PC-9 (cell line): Measurements from ENCODE around the gene ECE2. TPM values are rescaled to one million over a fixed set of nuclear protein-coding genes. Genes with fewer than 3 reads are reported as not detected.

Experiments
- BruUV-seq: library from RNA; stranded (reverse); fragments of 400-500 nt; replicated peaks from 2 replicates; lab custom pipeline; 2021; lab: Mats Ljungman, UMichigan
- CTCF ChIA-PET: fragments of 300-600 bp; sonication (Branson Sonifier 250); formaldehyde crosslinking; loops from one replicate; lab custom pipeline; 2022; ENCODE audit warnings: antibody characterized with exemption; lab: Charles Lee
- POLR2A ChIA-PET: fragments of 300-600 bp; sonication (Branson Sonifier 250); formaldehyde crosslinking; loops from one replicate; lab custom pipeline; 2022; ENCODE audit warnings: antibody characterized with exemption; ENCODE audit not compliant: unreplicated experiment; lab: Charles Lee
- DNase-seq, 2 experiments: peaks; one replicate each; pipeline versions ENCODE4 v3.0.0 to v3.0.0-alpha.2; 2015 to 2022; ENCODE audit warnings: mixed read lengths in 1 of 2
- H2AFZ ChIP-seq: fragments of 200-600 bp; sonication (generic); 2 replicates; pipeline ENCODE4 v1.8.1; 2017; ENCODE audit warnings: antibody characterized with exemption
- H3F3A ChIP-seq: fragments of 200-600 bp; sonication (generic); 2 replicates; pipeline ENCODE4 v1.8.1; 2017; ENCODE audit warnings: antibody characterized with exemption, mild to moderate bottlenecking, low read depth; ENCODE audit not compliant: insufficient read depth
- H3K27ac ChIP-seq: fragments of 200-600 bp; sonication (generic); 2 replicates; pipeline ENCODE4 v1.6.1; 2016; ENCODE audit warnings: mixed run types
- H3K27me3 ChIP-seq: fragments of 200-600 bp; sonication (generic); 2 replicates; pipeline ENCODE4 v1.6.1; 2016; ENCODE audit warnings: low read depth, mixed run types; ENCODE audit not compliant: insufficient read depth
- H3K36me3 ChIP-seq: fragments of 200-600 bp; sonication (generic); 2 replicates; pipeline ENCODE4 v1.6.1; 2016; ENCODE audit warnings: low read depth, mixed run types
- H3K4me1 ChIP-seq: fragments of 200-600 bp; sonication (generic); replicated peaks from 2 replicates; pipeline ENCODE4 v1.6.1; 2016; ENCODE audit warnings: mixed run types; ENCODE audit not compliant: insufficient read depth
- H3K4me2 ChIP-seq: fragments of 200-600 bp; sonication (generic); 2 replicates; pipeline ENCODE4 v1.6.1; 2017; ENCODE audit warnings: mixed run types
- H3K4me3 ChIP-seq: fragments of 200-600 bp; sonication (generic); 2 replicates; pipeline ENCODE4 v1.6.1; 2016; ENCODE audit warnings: mixed run types
- H3K79me2 ChIP-seq: fragments of 200-600 bp; sonication (generic); 2 replicates; pipeline ENCODE4 v1.6.1; 2017; ENCODE audit warnings: low read depth, mixed run types
- H3K9me2 ChIP-seq: fragments of 200-600 bp; sonication (generic); 2 replicates; pipeline ENCODE4 v1.8.1; 2017; ENCODE audit warnings: mild to moderate bottlenecking; ENCODE audit not compliant: insufficient read depth
- H3K9me3 ChIP-seq: fragments of 200-600 bp; sonication (generic); 2 replicates; pipeline ENCODE4 v1.8.1; 2016; ENCODE audit warnings: low read depth; ENCODE audit not compliant: insufficient read depth
- H4K20me1 ChIP-seq: fragments of 200-600 bp; sonication (generic); 2 replicates; pipeline ENCODE4 v1.8.1; 2017; ENCODE audit not compliant: insufficient read depth
- CTCF ChIP-seq: fragments of 200-600 bp; sonication (generic); conservative IDR thresholded peaks from 2 replicates; pipeline ENCODE4 v1.6.1; 2017; ENCODE audit warnings: mixed run types, antibody characterized with exemption, mild to moderate bottlenecking, moderate library complexity
- EZH2 ChIP-seq: fragments of 200-600 bp; sonication (generic); IDR thresholded peaks from 2 replicates; pipeline ENCODE4 v1.8.0; 2017; ENCODE audit warnings: antibody characterized with exemption, low read depth
- intact Hi-C: fragments of 100-400 bp; cut with micrococcal nuclease; formaldehyde crosslinking; loops from one replicate; pipeline ENCODE4 v1.10.0; 2022; ENCODE audit not compliant: unreplicated experiment
- total RNA-seq: library from RNA; stranded (reverse); gene quantifications from 2 replicates; pipeline ENCODE4 v1.2.3, GENCODE V29; 2021

Gene ECE2
- total RNA-seq, 1 experiment from 2014 or later, result not detected

DNA sequence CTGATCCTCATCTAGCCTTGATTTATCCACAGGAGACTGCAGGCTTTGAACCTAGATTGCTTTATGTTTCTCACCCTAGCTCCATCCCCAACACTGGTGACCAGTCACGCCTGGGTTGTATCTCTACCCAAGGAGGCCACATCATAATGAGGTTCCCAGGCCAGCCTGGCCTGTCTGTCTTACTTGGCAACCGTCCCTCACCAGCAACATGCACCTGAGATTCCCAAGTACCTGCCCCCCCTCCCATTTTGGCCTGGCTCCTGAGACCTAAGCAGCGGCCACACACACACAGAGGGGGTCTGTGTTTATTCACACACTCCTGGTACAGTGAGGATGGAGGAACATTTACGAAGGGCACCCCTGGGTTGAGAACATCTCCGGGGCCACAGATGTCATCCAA, 16.9 kb upstream of the ECE2 start:
- ChIA-PET POLR2A (no interaction called here), CTCF (no interaction called here)
- no peaks in the 10 kb centered on the region for H3K9me3 ChIP-seq
- H3K79me2 ChIP-seq, result peaks cover 10% of the 10 kb centered on the region; the same call in 1 of the 2 replicates
- H3K9me2 ChIP-seq, result no peaks in the 10 kb centered on the region
- no peak overlapping the region for H3K27ac ChIP-seq
- intact Hi-C loops, result no loop called here
- H3K4me3 ChIP-seq, result no peak overlapping the region
- BruUV-seq, result no TSS peak
- DNase-seq, result no peak
- TF ChIP-seq CTCF, result no peak
- TF ChIP-seq EZH2, result no peak
- no peak overlapping the region for H3K4me2 ChIP-seq
- H3K36me3 ChIP-seq, result no peaks in the 10 kb centered on the region
- no peaks in the 10 kb centered on the region for H4K20me1 ChIP-seq
- no peaks in the 10 kb centered on the region for H3K27me3 ChIP-seq
- H3F3A ChIP-seq, result peaks cover 40% of the 10 kb centered on the region; the same call in 1 of the 2 replicates
- no peak overlapping the region for H2AFZ ChIP-seq
- H3K4me1 ChIP-seq, result peaks cover 15% of the 10 kb centered on the region; the same call in 1 of the 2 replicates

GRCh38 chr3:184259396-184259877, 16.4 kb upstream of the ECE2 start:
- intact Hi-C loops, result no loop called here
- peaks cover 41% of the 10 kb centered on the region; the same call in 1 of the 2 replicates for H3F3A ChIP-seq
- H3K4me1 ChIP-seq, result peaks cover 15% of the 10 kb centered on the region; the same call in 1 of the 2 replicates
- no TSS peak for BruUV-seq
- no peaks in the 10 kb centered on the region for H3K9me2 ChIP-seq
- no peaks in the 10 kb centered on the region for H3K9me3 ChIP-seq
- DNase-seq, result no peak
- no peak overlapping the region for H2AFZ ChIP-seq
- no peak overlapping the region for H3K4me3 ChIP-seq
- peaks cover 7% of the 10 kb centered on the region; the same call in 1 of the 2 replicates for H3K79me2 ChIP-seq
- H3K36me3 ChIP-seq, result no peaks in the 10 kb centered on the region
- ChIA-PET POLR2A (no interaction called here), CTCF (interaction anchor here (0.7 kb wide), 1 partner anchor 491 kb away, joined by 3 read pairs; no protein-coding TSS in a partner anchor)
- H3K4me2 ChIP-seq, result no peak overlapping the region
- no peaks in the 10 kb centered on the region for H4K20me1 ChIP-seq
- no peak for TF ChIP-seq CTCF
- no peak for TF ChIP-seq EZH2
- no peaks in the 10 kb centered on the region for H3K27me3 ChIP-seq
- no peak overlapping the region for H3K27ac ChIP-seq

GRCh38 chr3:184259878-184260723, 15.7 kb upstream of the ECE2 start:
- no peak overlapping the region for H2AFZ ChIP-seq
- BruUV-seq, result TSS peak; percentile 58
- TF ChIP-seq CTCF (no peak), EZH2 (no peak)
- intact Hi-C loops, result loop anchor here (1.0 to 2.0 kb wide), 2 partner anchors 11 to 39 kb away; partner anchors contain the start of genes EEF1AKMT4 and PSMD2
- H3K9me2 ChIP-seq, result no peaks in the 10 kb centered on the region
- H3K9me3 ChIP-seq, result no peaks in the 10 kb centered on the region
- peak; percentile 9 to 50 for DNase-seq
- peak overlapping the region; percentile 93; the same call in 1 of the 2 replicates for H3K4me3 ChIP-seq
- H3K79me2 ChIP-seq, result peaks cover 7% of the 10 kb centered on the region; the same call in 1 of the 2 replicates
- peaks cover 42% of the 10 kb centered on the region; the same call in 1 of the 2 replicates for H3F3A ChIP-seq
- no peaks in the 10 kb centered on the region for H3K36me3 ChIP-seq
- H4K20me1 ChIP-seq, result no peaks in the 10 kb centered on the region
- H3K27ac ChIP-seq, result no peak overlapping the region
- POLR2A ChIA-PET, result no interaction called here
- CTCF ChIA-PET, result interaction anchor here (0.6 to 1.0 kb wide), 5 partner anchors 10 to 491 kb away, joined by 3 to 10 read pairs (median 8); partner anchors contain the start of genes EEF1AKMT4 and VWA5B2
- H3K4me1 ChIP-seq, result peaks cover 15% of the 10 kb centered on the region; the same call in 1 of the 2 replicates
- no peaks in the 10 kb centered on the region for H3K27me3 ChIP-seq
- peak overlapping the region; percentile 97 for H3K4me2 ChIP-seq
